SK-N-SH (cell line): Measurements from ENCODE around the gene PRKG1. TPM values are rescaled to one million over a fixed set of nuclear protein-coding genes. Genes with fewer than 3 reads are reported as not detected.

Experiments
- CTCF ChIA-PET: fragments of 300-600, 350-600 bp; formaldehyde crosslinking; extraction: SDS; loops from one replicate; lab custom pipeline; 2021; lab: Yijun Ruan, JAX
- POLR2A ChIA-PET: fragments of 350-600 bp; sonication (Branson Sonifier 250); formaldehyde crosslinking; extraction: SDS; loops from one replicate; lab custom pipeline; 2020; ENCODE audit warnings: antibody characterized with exemption, inconsistent platforms; lab: Yijun Ruan, JAX
- DNase-seq: peaks from one replicate; pipeline ENCODE4 v3.0.0; 2012
- H2AFZ ChIP-seq: fragments of 200-600 bp; sonication (generic); 2 replicates; pipeline ENCODE4 v1.8.1; 2016; ENCODE audit warnings: antibody characterized with exemption, mild to moderate bottlenecking, low read depth
- H3F3A ChIP-seq: fragments of 200-600 bp; sonication (generic); replicated peaks from 2 replicates; pipeline ENCODE3; 2016; ENCODE audit warnings: antibody characterized with exemption, mild to moderate bottlenecking; ENCODE audit not compliant: insufficient read depth
- H3K27ac ChIP-seq, 2 experiments: fragments of 200-500 bp in 1 of 2; fragments of 200-600 bp in 1 of 2; sonication (Bioruptor generic) in 1 of 2; sonication (generic), shearing (Covaris generic) in 1 of 2; 2 replicates each; pipeline versions ENCODE4 v1.5.1 to v1.6.1; 2014 to 2016; ENCODE audit warnings: low read depth in 2 of 2, inconsistent platforms in 1 of 2, low read length in 1 of 2, mild to moderate bottlenecking in 1 of 2, mixed read lengths in 1 of 2
- H3K27me3 ChIP-seq: fragments of 200-600 bp; sonication (generic), shearing (Covaris generic); 2 replicates; pipeline ENCODE4 v1.6.1; 2016; ENCODE audit warnings: mixed run types; ENCODE audit not compliant: insufficient read depth
- H3K36me3 ChIP-seq, 2 experiments: fragments of 200-500 bp in 1 of 2; fragments of 200-600 bp in 1 of 2; sonication (Bioruptor generic) in 1 of 2; sonication (generic) in 1 of 2; replicated peaks in 1 of 2; 2 replicates each; pipeline versions ENCODE3 to v1.5.1; 2014 to 2016; ENCODE audit warnings: low read length in 1 of 2, mild to moderate bottlenecking in 1 of 2; ENCODE audit not compliant: insufficient read depth in 2 of 2, control insufficient read depth in 1 of 2
- H3K4me1 ChIP-seq, 2 experiments: fragments of 200-500 bp in 1 of 2; fragments of 200-600 bp in 1 of 2; sonication (Bioruptor generic) in 1 of 2; sonication (generic), shearing (Covaris generic) in 1 of 2; 2 replicates each; pipeline versions ENCODE4 v1.5.1 to v1.6.1; 2014 to 2016; ENCODE audit warnings: low read depth in 1 of 2, low read length in 1 of 2, mixed run types in 1 of 2; ENCODE audit not compliant: insufficient read depth in 2 of 2, control insufficient read depth in 1 of 2
- H3K4me2 ChIP-seq: fragments of 200-600 bp; sonication (generic), shearing (Covaris generic); 2 replicates; pipeline ENCODE4 v1.6.1; 2017; ENCODE audit warnings: mixed run types
- H3K4me3 ChIP-seq, 2 experiments: fragments of 200-500 bp in 1 of 2; fragments of 200-600 bp in 1 of 2; sonication (Bioruptor generic) in 1 of 2; sonication (generic), shearing (Covaris generic) in 1 of 2; 2 replicates each; pipeline versions ENCODE4 v1.5.1 to v1.8.1; 2014 to 2016; ENCODE audit warnings: low read depth in 2 of 2, inconsistent platforms in 1 of 2, low read length in 1 of 2, mild to moderate bottlenecking in 1 of 2, mixed read lengths in 1 of 2, moderate library complexity in 1 of 2
- H3K79me2 ChIP-seq: fragments of 200-600 bp; sonication (generic); 2 replicates; pipeline ENCODE4 v1.8.1; 2017; ENCODE audit warnings: mild to moderate bottlenecking; ENCODE audit not compliant: insufficient read depth
- H3K9ac ChIP-seq: fragments of 200-600 bp; sonication (generic); 2 replicates; pipeline ENCODE4 v1.6.1; 2017; ENCODE audit warnings: mixed run types
- H3K9me2 ChIP-seq: fragments of 200-600 bp; sonication (generic); 2 replicates; pipeline ENCODE4 v1.6.1; 2017; ENCODE audit warnings: mixed run types
- H3K9me3 ChIP-seq: fragments of 200-600 bp; sonication (generic); 2 replicates; pipeline ENCODE4 v1.6.1; 2017; ENCODE audit warnings: mixed run types, mild to moderate bottlenecking, moderate library complexity
- H4K20me1 ChIP-seq: fragments of 200-600 bp; sonication (generic); 2 replicates; pipeline ENCODE4 v1.6.1; 2017; ENCODE audit warnings: mild to moderate bottlenecking, mixed run types; ENCODE audit not compliant: insufficient read depth
- CHD2 ChIP-seq: fragments of 150-350 bp; IDR thresholded peaks from 2 replicates; pipeline ENCODE4 v1.6.1; 2018; ENCODE audit warnings: low read length; ENCODE audit not compliant: partially characterized antibody
- CTCF ChIP-seq: fragments of 200-600 bp; sonication (generic); IDR thresholded peaks from 2 replicates; pipeline ENCODE4 v1.6.1; 2017; ENCODE audit warnings: antibody characterized with exemption, mild to moderate bottlenecking, moderate library complexity
- FOXJ3 ChIP-seq: sonication (generic); formaldehyde crosslinking; IDR thresholded peaks from 2 replicates; pipeline ENCODE4 v1.5.1; 2020; ENCODE audit warnings: mild to moderate bottlenecking, missing genetic modification reagents
- GABPA ChIP-seq: IDR thresholded peaks from 2 replicates; pipeline ENCODE4 v1.4.0; 2012; ENCODE audit warnings: low read depth, mild to moderate bottlenecking
- GATA2 ChIP-seq: sonication (generic); formaldehyde crosslinking; IDR thresholded peaks from 2 replicates; pipeline ENCODE4 v1.5.0; 2020; ENCODE audit warnings: mild to moderate bottlenecking, missing genetic modification reagents
- IRF3 ChIP-seq: fragments of 150-350 bp; IDR thresholded peaks from 2 replicates; pipeline ENCODE4 v1.6.1; 2016; ENCODE audit warnings: mild to moderate bottlenecking, low read depth, low read length
- MXI1 ChIP-seq: IDR thresholded peaks from 2 replicates; pipeline ENCODE4 v1.6.1; 2012; ENCODE audit warnings: mild to moderate bottlenecking, low read depth, low read length, improper control_type of control experiment
- NFIC ChIP-seq: IDR thresholded peaks from 2 replicates; pipeline ENCODE4 v1.4.0; 2012; ENCODE audit warnings: borderline replicate concordance
- NRF1 ChIP-seq: IDR thresholded peaks from 2 replicates; pipeline ENCODE4 v1.6.1; 2012; ENCODE audit warnings: low read depth, mild to moderate bottlenecking, low read length
- POLR2AphosphoS5 ChIP-seq: IDR thresholded peaks from 2 replicates; pipeline ENCODE4 v1.6.1; 2012; ENCODE audit warnings: low read depth, low read length
- RAD21 ChIP-seq: IDR thresholded peaks from 2 replicates; pipeline ENCODE4 v1.6.1; 2012; ENCODE audit warnings: mild to moderate bottlenecking, low read length
- RXRA ChIP-seq: IDR thresholded peaks from 2 replicates; pipeline ENCODE4 v1.4.0; 2012; ENCODE audit warnings: low read depth, mild to moderate bottlenecking, borderline replicate concordance
- SIN3A ChIP-seq: IDR thresholded peaks from 2 replicates; pipeline ENCODE4 v1.6.1; 2012; ENCODE audit warnings: low read depth, mild to moderate bottlenecking, low read length, moderate library complexity, borderline replicate concordance
- TEAD4 ChIP-seq: IDR thresholded peaks from 2 replicates; pipeline ENCODE4 v1.4.0; 2012; ENCODE audit warnings: mild to moderate bottlenecking, borderline replicate concordance; ENCODE audit not compliant: insufficient read depth
- USF2 ChIP-seq: fragments of 150-350 bp; IDR thresholded peaks from 2 replicates; pipeline ENCODE4 v1.6.1; 2017; ENCODE audit warnings: antibody characterized with exemption, low read length, low read depth, borderline replicate concordance
- YY1 ChIP-seq: IDR thresholded peaks from 2 replicates; pipeline ENCODE4 v1.4.0; 2012; ENCODE audit warnings: low read depth, mild to moderate bottlenecking
- WGBS: methylation state at CpG from one replicate; pipeline ENCODE4 v1.1.6; 2017; ENCODE audit warnings: low lambda C conversion rate; 5-methylcytosine and 5-hydroxymethylcytosine counted together
- polyA plus RNA-seq, 3 experiments: library from polyadenylated mRNA; depleted of rRNA; stranded (reverse); fragments of >200 nt; gene quantifications; 2 replicates each; pipeline ENCODE4 v1.2.3, GENCODE V29; 2012
- TF ChIP-seq, protein P1 (sequence below): IDR thresholded peaks from 2 replicates; pipeline ENCODE4 v1.4.0; 2012; ENCODE audit warnings: low read depth, borderline replicate concordance
- TF ChIP-seq, protein P2 (sequence below): IDR thresholded peaks from 2 replicates; pipeline ENCODE4 v1.4.0; 2012; ENCODE audit warnings: low read depth
- TF ChIP-seq, protein P3 (sequence below): IDR thresholded peaks from 2 replicates; pipeline ENCODE4 v1.6.1; 2012; ENCODE audit warnings: mild to moderate bottlenecking, low read depth, low read length, moderate library complexity

PRKG1 gene
- polyA plus RNA-seq, 1 of the 3 experiments (the other 2 are of a cell fraction): 4.1 TPM

DNA sequence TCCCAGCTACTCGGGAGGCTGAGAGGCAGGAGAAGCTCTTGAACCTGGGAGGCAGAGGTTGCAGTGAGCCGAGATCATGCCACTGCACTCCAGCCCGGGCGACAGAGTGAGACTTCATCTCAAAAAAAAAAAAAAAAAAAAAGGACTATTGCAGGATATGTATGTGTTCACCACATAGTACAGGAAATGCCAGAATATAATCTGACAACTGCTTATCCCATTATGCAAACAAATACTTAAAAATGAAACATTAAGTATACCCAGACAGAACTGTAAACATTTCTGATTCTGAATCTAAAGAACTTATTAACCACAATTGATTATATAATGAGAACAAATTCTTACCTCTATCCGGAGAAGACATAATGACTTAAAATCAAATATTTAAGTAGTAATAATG lies 1258.5 kb downstream of the PRKG1 start:
- H3K9ac ChIP-seq: no peak overlapping the region
- H3K4me1 ChIP-seq: peaks cover 5 to 20% of the 10 kb centered on the region in 2 experiments; a peak in 3 of 4 replicates
- H3K79me2 ChIP-seq: no peaks in the 10 kb centered on the region
- no peaks in the 10 kb centered on the region for H4K20me1 ChIP-seq
- H2AFZ ChIP-seq: no peak overlapping the region
- H3K9me2 ChIP-seq: no peaks in the 10 kb centered on the region
- no peak overlapping the region for H3K4me2 ChIP-seq
- CTCF ChIA-PET: no interaction called here
- DNase-seq: no peak
- H3F3A ChIP-seq: peaks cover 24% of the 10 kb centered on the region
- WGBS: 81% methylated on average over 5 of the region's 5 CpGs
- no peaks in the 10 kb centered on the region for H3K27me3 ChIP-seq
- no peak overlapping the region for H3K4me3 ChIP-seq
- H3K36me3 ChIP-seq: peaks cover 0 to 3% of the 10 kb centered on the region in 2 experiments
- H3K27ac ChIP-seq: no peak overlapping the region
- no peaks in the 10 kb centered on the region for H3K9me3 ChIP-seq
- POLR2A ChIA-PET: no interaction called here
- TF ChIP-seq YY1 (no peak), RXRA (no peak), USF2 (no peak), SIN3A (no peak), CHD2 (no peak), NRF1 (no peak), MXI1 (no peak), IRF3 (no peak), TEAD4 (no peak), CTCF (no peak), GATA2 (CRISPR knock-in tag) (no peak), FOXJ3 (CRISPR knock-in tag) (no peak), POLR2AphosphoS5 (no peak), GABPA (no peak), NFIC (no peak), RAD21 (no peak)
- TF ChIP-seq, protein P1, sequence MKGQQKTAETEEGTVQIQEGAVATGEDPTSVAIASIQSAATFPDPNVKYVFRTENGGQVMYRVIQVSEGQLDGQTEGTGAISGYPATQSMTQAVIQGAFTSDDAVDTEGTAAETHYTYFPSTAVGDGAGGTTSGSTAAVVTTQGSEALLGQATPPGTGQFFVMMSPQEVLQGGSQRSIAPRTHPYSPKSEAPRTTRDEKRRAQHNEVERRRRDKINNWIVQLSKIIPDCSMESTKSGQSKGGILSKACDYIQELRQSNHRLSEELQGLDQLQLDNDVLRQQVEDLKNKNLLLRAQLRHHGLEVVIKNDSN: no peak
- TF ChIP-seq, protein P2, sequence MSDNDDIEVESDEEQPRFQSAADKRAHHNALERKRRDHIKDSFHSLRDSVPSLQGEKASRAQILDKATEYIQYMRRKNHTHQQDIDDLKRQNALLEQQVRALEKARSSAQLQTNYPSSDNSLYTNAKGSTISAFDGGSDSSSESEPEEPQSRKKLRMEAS: no peak
- TF ChIP-seq, protein P3, sequence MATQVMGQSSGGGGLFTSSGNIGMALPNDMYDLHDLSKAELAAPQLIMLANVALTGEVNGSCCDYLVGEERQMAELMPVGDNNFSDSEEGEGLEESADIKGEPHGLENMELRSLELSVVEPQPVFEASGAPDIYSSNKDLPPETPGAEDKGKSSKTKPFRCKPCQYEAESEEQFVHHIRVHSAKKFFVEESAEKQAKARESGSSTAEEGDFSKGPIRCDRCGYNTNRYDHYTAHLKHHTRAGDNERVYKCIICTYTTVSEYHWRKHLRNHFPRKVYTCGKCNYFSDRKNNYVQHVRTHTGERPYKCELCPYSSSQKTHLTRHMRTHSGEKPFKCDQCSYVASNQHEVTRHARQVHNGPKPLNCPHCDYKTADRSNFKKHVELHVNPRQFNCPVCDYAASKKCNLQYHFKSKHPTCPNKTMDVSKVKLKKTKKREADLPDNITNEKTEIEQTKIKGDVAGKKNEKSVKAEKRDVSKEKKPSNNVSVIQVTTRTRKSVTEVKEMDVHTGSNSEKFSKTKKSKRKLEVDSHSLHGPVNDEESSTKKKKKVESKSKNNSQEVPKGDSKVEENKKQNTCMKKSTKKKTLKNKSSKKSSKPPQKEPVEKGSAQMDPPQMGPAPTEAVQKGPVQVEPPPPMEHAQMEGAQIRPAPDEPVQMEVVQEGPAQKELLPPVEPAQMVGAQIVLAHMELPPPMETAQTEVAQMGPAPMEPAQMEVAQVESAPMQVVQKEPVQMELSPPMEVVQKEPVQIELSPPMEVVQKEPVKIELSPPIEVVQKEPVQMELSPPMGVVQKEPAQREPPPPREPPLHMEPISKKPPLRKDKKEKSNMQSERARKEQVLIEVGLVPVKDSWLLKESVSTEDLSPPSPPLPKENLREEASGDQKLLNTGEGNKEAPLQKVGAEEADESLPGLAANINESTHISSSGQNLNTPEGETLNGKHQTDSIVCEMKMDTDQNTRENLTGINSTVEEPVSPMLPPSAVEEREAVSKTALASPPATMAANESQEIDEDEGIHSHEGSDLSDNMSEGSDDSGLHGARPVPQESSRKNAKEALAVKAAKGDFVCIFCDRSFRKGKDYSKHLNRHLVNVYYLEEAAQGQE: no peak
